A172 (cell line): ENCODE measurements around the gene APP. TPM values are rescaled to one million over a fixed set of nuclear protein-coding genes. Genes with fewer than 3 reads are reported as not detected.
A peak's percentile ranks its signal among the peaks of the same experiment; 100 is the strongest.

ENCODE experiments used
- DNase-seq: peaks from one replicate; pipeline ENCODE4 v3.0.0-alpha.2; 2015; ENCODE audit warnings: low spot score
- total RNA-seq: library from RNA; depleted of rRNA; stranded (reverse); fragments of >200 nt; shearing (Covaris generic); gene quantifications from 2 replicates; pipeline ENCODE4 v1.2.3, GENCODE V29; 2014

The APP gene
- total RNA-seq, 1 experiment from 2014 or later, result 337 TPM

DNA sequence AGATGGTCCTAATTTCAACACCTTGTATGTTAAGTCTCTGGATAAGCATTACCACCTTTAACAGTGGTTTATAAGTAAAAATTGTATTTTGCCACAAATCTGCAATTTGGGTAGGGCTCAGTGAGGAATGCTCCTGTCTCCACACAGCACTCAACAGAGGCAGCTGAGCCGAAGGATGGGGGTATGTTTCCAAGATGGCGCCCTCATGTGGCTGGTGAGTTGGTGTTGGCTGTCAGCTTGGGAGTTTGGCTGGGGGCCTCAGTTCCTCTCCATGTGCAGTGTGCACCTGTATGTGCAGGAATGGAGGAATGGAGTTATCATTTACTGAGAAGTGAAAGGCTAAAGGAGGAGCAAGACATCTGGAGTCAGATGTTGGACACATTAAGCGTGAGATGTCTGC is 299.0 kb downstream of the APP start:
- peak; percentile 13 for DNase-seq

DNA sequence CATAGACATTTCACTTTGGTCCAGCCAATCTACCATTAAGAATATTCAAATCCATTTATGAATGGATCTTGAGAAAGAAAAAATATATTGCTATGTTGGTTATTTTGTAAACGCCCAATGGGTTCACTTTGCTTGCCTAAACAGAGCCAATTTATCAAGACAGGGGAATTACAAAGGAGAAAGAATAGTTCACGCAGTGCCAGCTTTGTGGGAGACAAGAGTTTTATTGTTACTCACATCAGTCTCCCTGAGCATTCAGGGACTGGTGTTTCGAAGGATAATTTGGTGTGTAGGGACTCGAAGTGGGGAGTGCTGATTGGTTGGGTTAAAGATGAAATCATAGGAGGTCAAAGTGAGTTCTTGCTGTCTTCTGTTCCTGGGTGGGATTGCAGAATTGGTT is 300.5 kb downstream of the APP start:
- DNase-seq, result no peak

DNA sequence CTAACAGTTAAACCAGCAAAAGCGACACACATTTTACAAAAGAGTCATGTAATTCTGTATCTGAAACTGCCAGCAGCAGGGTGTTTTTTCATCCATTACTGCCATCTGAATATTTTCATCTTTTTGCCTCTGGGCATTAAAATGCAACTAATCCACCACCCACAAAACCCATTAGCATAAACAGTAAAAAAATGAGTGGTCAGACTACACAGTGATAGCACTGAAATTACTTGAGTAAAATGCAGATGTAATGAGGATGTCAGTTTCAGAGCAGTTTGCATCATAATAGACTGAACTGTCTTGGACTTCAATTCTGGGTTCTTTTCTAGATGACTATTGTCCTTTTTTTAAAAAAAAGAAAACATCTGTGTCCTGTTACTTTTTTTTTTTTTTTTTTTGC is 303.5 kb downstream of the APP start:
- DNase-seq, result no peak

DNA sequence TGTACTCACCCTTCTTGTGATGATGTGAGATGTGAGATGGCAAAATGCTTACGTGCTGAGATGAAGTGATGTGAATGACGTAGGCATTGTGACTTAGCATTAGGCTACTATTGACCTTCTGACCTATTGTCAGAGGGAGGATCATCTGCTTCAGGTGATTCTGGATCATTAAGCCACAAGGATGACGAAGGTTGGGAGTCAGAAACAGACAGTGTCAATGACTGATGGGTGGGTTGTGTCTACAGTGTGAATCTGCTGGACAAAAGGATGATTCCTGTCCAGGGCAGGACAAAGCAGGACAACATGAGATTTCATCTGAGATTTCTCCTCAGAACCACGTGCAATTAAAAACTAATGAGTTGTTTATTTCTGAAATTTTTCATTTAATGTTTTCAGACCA is 306.8 kb downstream of the APP start:
- no peak for DNase-seq

DNA sequence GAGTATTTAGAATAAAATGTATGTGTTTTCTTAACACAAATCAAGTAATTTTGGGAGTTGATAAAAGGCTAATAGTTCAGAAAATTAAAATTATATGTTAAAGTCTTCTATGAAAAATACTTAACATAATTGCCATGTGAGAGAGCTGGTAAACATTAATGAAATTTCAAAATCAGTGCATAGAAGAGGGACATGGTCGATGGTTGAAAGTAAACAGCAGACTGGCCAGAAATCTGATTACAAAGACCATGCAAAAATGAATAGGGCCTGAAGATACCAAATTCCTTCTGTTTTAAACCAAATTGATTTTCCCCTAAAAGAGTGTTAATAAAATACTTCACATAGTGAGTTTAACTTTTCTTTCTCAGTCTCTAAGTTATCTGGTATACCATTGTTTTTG is 307.5 kb downstream of the APP start:
- no peak for DNase-seq

DNA sequence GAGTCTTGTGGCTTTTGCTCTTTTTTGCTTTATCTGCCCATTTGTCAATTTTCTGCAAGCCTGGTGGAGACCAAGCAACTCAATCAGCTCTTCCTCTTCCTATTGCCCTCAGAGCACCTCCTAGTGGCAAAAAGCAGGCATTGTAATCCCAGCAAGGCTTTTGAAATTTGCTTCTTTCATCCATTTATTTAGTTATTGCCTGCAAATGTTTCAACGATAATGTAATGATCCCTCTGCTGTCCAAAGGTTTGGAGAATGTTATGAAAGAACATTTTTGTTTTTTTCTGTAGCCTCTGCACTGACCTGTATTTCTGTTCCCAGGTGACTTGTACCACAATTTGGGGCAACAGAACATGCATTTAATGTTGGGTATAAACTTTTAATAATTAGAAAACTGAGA is 308.0 kb downstream of the APP start:
- DNase-seq, result peak; percentile 29

DNA sequence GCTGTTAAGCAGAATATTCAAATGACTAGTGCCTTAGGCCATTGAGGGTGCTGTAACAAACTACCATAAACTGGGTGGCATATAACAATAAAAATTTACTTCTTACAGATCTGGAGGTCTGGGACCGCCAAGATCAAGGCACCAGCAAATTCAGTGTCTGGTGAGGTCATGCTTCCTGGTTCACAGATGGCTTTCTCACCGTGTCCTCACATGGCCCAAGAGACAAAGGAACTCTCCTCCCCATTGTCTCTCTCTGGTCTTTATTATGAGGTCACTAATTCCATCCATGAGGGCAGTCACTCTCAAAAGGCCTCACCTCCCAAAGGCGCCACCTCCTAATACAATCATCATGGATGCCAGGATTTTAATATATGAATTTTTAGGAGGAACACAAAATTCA is 308.5 kb downstream of the APP start:
- no peak for DNase-seq

DNA sequence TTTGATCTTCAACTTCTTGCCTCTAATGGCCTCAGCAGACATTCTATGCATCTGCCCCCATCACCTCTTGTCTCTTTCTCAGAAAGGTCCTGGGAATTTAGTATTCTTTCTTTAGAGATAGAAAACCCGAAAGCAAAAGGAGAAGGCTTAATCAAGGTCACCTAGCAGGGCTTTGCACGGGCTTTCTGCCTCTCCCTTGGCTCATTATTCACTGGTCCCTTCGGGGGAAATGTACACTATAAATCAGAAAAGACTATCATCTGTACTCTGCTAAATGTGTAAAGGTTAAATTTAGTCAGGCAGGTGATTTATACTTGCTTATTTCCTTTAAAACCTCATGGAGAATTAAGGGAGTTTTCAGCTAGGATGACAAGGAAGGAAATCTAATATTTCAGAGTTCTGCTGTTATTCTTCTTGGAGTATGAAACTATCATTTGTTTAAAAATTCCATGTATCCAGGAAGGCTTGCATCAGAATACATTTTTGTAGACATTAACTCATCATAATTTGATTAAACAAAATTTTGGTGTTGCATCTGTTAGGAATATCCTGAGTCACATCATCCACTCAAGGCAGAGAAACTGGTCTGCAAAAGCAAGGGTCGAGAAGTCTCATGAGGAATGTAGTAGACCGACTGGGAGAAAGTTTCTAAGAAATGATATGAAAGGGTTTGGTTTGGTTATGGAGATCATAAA is 311.2 kb downstream of the APP start:
- no peak for DNase-seq

DNA sequence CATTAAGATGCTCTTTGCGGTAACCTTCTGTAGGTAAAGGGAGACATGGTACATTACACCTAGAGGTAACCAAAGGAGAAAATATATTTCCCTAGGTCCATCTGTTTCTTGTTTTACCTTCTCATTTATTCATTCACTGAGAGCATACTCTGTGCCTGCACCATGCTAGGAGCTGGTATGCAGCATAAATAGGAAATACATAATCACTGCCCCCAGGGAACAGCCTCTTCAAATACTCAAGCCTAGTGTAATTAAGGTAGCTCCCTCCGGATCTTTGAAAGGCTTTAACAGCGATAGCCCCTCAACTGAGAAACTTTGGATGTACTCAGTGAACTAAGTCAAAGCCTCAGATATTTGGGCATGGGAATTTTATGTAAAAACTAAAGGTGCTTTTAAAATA is 312.2 kb downstream of the APP start:
- no peak for DNase-seq

DNA sequence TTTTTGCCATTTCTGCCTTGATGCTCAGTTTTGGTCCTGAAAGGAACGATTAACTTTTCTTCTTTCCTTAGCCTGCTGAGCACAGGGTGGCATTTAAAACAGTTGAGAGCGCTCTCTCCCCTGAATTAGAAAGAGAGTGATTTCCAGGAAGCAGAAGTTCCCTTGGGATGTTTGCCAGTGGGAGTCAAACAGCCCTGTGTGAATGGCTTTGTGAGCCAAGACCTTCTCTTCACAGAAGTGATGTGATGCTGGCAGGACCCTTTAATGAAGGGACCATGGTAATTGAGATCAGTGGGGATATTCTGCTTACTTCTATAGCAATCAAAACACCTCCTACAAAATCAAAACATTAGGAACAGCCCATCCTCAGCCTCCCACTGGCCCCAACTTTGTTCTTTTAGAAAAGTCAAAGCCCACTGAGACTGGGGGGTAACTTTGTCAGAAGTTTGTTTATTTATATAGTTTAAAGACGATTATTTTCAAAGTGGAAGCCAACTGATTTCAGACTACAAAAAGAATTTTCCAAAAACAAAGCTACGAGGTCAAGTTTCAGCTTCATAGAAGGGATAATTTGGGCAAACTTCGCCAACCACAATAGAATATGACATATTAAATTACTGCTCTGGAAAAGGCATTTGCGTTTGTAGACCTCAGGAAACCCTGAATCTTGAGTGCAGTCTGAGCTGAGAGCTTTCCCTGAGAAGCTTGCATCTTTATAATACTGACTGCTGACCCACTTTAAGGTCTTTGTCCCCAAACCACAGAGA is 313.1 kb downstream of the APP start:
- no peak for DNase-seq

DNA sequence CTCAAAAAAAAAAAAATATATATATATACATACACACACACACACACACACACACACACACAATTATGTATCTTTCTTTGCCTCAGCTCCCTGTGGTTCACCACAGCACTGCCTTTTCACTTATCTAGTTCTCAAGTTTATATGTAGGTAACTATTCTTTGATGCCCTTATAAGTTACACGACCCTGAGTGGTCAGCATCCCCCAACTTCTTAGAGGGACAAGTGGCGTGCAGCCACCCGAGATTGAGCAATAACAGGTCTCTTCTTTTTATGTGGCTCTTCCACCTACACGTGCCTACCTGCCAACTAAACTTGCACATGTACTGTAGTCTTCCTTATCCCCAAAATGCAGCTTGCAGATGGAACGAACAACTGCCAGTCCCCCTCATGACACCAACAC is 315.0 kb downstream of the APP start:
- no peak for DNase-seq

DNA sequence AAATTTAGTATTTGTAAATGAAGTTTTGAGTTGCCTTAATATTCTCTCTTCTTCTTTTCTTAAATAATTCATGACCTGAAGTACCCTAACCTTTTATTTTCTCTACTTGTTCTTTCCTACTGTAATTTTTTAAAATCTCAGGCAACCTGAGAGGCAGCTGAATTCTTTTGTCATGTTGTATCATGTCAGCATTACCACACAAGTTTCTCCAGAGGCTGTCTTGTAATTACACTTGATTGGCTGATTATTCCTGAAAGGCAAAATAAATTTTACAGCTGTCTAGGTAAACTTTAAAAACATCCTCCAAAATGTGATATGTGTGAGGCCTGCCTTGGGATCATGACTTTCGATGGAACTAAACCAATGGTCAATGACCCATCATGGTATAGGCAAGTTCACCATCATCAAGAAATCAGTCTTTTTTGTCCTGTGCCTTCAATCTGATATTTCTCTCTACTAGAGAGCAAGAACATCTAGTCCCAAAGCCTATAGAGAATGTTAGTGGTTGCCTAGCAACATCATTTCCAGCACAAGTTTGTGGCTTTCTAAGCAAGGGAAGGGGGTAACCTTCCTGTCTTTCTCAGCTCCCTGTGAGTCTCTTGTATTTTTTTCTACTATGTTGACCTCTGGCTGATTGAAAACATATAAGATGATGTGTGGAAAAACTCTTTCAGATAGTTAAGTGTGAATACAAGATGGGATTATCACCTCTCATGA is 320.3 kb downstream of the APP start:
- DNase-seq, result no peak

DNA sequence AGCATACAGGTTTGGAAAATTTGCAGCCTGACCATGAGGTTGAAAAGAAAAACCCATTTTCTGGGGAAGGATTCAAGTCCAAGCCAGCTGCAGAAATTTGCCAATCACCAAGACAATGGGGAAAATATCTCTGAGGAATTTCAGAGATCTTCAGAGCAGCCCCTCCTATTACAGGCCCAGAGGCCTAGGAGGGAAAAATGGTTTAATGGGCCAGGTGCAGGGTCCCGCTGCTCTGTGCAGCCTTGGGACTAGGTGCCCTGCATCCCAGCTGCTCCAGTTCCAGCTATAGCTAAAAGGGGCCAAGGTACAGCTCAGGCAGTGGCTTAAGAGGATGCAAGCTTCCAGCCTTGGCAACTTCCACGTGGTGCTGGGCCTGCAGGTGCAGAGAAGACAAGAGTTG is 322.3 kb downstream of the APP start:
- DNase-seq, result no peak

DNA sequence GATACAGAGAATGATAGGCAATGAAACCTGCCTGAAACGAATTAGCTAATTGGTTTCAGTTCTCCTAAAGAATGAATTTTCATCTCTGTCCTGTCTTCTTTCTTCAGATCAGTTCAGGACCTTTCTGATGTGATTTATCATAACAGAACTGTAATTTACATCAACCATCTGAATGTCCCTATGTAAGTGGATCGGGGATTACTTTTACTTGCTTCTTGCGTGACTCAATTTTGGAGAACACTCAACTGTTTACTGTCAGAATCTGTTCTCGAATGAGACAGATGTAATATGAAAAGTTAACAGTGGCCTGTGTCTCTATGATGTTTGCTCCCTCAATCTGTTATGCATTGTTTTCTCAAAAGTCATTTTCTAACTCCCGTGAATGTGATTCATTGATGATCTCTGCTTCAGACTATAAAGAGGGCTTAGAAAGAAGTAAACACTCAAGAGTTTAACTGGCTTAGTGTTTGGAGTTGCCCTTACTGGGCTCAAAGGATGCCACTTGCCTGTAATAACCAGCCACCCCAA is 324.8 kb downstream of the APP start:
- DNase-seq, result no peak

DNA sequence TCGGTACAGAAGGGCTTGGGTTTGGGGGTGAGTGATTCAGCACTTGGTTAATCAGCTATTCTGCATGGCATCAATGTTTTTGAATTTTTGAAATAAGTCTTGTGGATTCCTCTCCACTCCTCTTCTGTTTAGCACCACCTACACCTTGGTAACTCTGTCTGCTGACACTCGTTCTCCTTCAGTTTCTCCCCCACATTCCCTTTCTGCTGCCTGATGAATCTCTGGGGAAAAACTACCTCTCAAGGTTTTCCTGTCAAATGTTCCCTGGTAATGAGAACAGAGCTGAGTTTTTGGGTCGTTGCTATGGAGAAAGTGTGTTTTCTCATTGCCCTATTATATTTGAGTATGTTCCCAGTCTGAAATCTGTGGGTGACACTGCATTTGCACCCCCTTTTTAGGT is 327.6 kb downstream of the APP start:
- no peak for DNase-seq

DNA sequence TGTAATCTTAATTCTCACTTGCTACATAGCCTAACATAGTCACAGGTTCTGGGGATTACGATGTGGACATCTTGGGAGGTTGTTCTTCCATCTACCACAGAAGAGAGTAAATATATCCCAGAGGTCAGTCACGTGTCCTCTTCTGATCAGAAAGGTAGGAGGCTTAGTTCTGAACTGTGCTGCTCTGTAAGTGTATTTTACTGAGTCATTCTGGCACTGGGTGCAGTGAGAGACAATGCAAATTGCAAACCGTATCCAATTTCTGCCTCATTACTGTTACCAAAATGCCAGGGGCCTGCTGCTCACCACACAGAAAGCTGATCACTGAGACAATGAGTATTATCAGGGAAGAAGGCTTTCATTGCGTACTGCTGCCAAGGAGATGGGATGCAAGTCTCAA is 331.8 kb downstream of the APP start:
- no peak for DNase-seq

DNA sequence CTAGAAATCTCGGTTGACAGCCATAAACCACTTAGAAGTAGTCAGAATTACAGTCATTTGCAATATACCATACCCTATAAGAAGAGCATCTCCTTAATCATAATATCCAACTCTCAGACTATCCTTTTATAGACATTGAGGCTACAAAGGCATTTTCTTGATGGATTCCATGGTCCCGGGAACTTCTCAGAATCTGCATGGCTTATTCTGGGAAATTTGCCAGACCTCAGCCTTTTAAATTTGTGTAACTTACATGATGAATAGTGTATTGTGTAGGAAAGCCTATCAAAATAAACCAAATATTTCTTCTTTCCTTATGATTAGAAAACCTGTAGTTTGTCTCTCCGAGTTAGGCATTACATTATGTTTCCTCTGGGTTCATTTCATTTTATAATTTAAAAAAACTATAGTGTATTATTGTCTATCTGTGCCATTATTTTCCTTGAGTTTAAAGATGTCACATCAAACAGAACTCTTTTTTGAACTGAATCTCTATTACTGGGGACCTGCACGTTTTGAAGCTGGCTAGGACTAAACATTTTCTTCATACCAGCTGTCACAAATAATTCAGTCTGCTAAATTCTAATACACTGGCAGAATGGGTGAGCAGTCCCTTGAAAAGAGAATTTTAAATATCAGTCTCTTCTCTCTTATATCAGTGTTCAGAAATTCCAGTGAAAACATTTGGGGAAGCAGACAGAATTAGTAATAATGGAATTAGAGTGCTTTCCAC is 332.9 kb downstream of the APP start:
- peak; percentile 56 for DNase-seq

DNA sequence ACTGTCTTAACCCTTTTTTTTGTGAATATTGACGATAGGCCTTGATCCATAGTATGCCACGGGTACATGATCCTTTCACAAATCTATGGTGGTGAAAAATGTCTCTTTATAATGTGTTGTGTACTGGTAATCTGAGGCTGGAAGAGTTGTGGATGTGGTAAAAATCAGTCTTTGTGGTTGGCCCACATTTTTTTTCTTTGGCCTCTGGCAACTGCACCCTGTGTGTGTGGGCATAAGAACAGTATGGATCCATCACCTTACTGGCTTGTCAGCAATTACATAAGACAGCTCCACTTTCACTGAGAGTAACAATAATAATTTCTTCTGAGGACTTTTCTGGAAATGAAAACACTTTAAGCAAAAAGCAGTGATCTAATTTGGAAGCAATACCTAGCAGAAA is 334.2 kb downstream of the APP start:
- DNase-seq, result no peak

DNA sequence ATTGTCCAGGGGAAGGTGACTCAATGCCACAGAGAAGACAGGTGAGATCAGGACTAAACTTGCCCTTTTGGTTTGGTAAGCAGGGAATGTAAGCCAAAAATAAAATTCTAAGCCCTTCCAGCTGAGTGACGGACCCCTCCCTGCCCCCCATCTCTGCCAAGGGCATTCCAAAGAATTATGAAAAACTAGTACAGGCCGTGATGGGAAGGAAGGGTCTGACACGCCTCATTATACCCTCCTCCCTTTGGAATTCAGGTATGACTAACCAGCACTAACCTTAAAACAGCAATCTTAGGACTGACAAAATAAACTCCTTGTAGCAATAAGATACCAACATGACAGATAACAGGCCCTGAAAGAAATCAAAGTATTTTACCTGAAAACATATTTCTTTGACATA is 336.2 kb downstream of the APP start:
- DNase-seq, result no peak

DNA sequence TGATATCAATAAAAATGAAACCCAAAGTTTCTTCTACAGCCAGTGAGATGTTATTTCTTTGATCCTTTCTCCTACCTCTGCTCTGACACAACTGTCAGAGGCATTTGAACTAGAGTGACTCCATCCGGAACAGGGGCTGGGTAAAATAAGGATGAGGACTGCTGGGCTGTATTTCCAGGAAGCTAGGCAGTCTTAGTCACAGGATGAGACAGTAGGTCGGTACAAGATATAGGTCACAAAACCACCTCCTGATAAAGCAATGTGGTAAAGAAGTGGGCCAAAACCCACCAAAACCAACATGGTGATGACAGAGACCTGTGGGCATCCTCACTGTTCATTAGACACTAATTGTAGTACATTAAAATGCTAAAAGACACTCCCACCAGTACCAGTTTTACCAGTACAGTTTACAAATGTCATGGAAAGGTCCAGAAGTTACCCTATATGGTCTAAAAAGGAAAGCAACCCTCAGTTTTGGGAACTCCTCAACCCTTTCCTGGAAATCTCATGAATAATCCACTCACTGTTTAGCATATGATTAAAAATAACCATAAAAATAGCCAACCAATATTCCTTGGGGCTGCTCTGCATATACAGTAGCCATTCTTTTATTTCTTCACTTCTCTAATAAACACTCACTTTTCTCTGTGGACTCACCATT is 339.1 kb downstream of the APP start:
- DNase-seq, result peak; percentile 53
